Measurements from ENCODE around the gene FAM78B.

Gene FAM78B

GRCh38 chr1:166120281-166120680 lies 46.5 kb downstream of the FAM78B start:
- DNase-seq: no peak

DNA sequence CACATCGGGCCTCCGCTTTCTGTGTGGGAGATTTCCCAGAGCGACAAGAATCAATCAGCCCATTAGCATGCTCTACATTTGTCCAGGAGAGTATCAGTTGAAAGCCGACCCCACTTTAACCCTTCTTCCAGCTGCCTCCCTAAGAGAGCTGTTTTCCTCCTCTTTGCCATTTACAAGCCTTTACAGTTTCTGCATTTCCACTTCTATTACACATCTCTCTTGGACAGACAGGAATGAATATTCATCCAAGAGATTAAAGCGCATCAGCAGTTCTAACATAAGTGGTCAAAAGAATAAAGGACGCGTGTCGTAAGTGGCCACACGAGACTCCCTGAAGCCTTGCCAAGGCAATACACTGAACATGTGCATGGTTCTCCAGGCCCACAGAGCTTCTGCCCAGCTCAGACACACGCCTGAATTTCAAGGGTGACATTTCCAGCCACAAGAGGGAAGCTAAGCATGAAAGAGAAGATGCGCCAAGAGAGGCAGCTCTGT lies 47.3 kb downstream of the FAM78B start:
- peak in 1 of 56 donors; percentile 2 for DNase-seq

- DNase-seq: no peak
Measured at GRCh38 chr1:166117776-166118175, 49.0 kb downstream of the FAM78B start.

DNA sequence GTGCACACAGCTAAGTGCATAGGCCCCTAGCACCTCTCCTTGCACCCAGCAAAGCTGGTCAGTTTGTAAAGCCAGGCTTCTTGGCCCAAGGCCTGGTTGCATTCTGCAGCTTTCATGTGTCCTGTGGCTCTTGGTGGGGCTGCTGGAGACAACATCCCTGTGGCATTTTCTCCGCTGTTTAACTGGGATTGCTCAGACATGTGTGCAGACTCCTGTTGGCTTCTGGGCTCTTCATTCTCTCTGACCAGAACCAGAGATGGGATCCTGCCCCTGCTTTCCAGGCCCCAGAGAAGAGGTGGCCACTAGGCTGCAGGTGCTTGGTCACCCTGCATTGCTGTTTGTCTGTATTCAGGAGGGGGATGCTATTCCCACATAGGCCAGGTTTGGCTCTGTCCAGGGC lies 50.8 kb downstream of the FAM78B start:
- no peak for DNase-seq

DNA sequence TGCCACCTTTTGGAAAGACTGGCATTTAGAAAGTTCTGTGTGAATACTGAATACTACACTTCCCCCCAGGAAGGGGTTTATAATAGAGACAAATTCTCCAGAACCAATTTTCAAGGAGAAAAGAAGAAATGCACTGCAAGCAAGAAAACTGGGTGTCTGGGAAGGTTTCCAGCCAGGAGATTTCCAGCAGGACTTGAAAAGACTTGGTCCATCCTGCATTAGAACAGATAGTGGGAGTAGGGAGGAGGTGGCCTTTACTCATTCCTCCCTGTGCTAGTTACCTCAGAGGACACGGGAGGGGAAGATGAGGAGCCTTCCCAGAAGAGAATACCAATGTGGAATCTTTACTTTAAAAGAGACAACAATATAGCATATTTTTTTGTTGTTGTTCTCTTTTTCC lies 52.4 kb downstream of the FAM78B start:
- no peak for DNase-seq

GRCh38 chr1:166113630-166114029 lies 53.2 kb downstream of the FAM78B start:
- no peak for DNase-seq

DNA sequence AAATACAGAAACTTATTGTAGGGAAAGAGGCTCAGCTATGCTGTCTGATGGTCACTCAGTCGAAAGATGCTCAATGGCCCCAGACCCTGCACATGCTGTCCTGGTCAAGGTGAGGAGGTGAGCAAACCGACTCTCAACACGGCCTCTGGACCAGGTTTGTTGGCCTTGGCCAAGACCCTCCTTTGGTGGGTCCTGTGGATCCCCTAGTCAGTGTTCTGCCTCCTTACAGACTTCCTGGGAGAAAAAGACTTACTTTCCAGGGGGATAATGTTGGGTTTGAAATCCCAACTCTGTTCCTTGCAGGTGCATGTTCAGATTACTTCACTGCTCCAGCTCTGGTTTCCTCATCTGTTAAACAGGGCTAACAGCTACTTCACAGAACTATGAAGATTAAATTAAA lies 53.8 kb downstream of the FAM78B start:
- DNase-seq: no peak

DNA sequence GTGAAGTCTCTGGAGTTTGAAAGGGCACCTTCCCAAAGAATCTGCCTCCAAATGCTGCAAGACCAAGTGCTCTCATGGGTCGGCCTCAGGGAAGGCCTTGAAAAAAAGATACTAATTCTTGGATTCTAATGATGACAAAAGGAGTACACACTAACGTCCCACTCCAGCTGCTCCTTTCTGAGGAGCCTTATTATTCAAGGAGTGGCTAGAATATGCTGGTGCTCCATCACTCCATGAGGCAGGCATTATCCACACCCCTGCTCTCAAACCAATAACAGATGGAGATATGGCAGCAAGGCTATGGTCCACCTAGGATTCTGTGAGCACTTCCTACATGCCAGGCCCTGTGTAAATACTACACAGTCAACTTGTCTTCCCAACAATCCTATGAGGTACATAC lies 54.4 kb downstream of the FAM78B start:
- no peak for DNase-seq

DNA sequence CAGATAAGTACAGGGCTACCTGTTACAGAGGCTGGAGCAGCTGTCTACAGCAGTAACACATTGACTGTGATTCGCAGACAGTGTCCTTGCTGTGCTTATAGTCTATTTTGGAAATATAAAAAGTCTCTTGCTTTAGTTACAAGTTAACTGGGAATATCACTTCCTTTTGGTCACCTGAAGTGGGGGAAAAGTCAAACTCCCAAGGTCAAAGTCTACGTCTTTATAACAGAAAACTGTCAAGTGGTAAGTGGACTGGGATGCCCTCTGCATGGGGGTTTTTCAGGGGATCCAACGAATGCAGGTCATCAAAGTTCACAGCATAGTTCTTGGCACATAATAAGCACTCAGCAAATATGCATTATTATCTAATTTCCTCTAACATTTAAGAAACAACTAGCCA lies 55.4 kb downstream of the FAM78B start:
- DNase-seq: no peak

GRCh38 chr1:166090244-166090643 lies 76.6 kb downstream of the FAM78B start:
- DNase-seq: no peak

DNA sequence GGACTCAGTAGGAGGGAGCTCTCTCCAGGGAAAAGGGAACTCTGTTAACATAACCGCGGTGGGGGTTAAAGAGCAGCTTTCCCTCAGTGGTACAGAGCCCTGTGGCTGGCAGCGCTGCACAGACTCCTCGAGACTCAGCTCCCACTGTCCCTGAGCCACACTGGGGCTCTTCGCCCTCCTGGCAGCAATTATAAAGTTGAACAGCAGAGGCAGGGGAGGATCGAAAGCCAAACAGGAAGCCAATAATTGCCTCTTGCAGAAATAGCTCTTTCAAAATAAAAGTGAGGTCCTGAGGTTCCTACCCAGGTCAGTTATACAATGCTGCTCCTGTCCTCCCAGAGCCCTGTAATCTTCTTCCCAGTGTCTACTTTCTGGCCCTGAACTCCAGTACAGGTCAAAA lies 77.0 kb downstream of the FAM78B start:
- DNase-seq: peak in 1 of 56 donors; percentile 5

- no peak for DNase-seq
Measured at GRCh38 chr1:166088572-166088955, 78.2 kb downstream of the FAM78B start.

DNA sequence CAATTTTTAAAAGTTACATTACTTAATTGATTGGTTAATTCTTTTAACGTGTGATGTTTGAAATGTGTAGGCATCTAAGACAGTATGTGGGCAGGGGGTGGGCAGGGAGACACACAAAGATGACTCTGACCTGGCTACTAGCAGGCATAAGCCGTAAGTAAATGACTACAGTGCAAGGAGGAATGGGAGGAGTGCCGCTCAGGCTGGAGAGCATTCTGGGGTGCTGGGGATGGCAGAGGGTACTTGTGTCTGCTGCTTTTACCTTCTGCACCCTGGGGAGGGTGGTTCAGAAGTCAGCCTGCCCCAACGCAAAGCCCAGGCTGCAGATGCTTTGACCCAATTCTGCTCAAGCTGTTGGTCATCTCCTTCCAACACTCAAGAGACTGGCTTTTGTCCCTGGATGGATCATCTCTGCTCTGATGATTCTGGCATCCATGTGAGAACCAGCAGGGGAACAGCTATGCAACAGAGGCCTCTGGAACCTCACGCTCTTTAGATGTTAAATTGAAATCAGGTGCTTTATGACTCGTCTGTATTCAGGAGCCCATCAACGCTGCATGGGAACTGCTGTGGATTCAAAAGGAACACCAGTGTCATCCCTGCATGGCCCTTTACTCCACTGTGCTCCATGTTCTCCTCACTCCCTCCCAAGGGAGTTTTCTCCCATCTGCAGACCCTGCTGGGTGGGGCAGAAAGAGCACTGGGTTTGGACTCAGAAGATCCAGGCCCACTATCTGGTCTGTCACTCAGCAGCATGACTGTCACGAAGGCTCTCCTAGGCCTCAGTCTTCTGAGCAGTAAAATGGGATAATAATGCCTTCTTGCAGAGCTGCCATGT lies 78.8 kb downstream of the FAM78B start:
- DNase-seq: no peak

- no peak for DNase-seq
Measured at GRCh38 chr1:166086113-166086883, 80.5 kb downstream of the FAM78B start.

DNA sequence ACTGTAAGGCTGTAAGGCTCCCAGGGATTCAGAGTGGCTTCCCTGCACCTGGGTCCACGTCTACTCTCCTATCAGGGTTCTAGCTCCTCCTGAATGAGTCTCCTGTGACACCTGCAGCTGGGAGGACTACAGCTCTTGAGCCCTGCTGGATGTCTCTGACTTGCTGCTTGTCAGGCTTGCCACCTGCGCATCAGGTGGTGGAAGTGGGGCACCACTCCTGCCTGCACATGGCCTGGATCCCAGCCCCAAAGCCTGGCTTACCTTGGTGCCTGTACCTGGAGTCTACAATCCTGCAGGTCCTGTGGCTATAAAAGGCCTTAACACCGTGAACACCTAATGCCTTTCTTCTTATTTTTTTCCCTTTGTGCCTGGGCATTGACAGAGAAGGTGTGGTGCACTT lies 82.2 kb downstream of the FAM78B start:
- DNase-seq: no peak

DNA sequence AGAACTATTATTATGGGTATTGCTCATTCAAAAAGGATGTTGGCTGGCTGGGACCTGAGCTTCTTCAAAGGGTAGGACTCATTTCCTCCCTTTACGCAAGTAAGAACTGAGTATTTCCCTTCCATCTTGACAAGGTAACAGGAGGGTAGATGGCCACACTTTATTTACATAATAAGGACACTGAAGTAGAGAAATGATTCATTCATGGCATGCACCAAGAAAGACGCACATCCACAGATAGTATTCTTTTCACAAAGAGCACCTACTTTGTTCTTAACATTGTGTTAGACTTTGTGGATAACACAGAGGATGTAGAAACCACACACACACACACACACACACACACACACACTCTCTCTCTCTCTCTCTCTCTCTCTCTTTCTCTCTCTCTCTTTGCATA lies 82.9 kb downstream of the FAM78B start:
- DNase-seq: no peak

DNA sequence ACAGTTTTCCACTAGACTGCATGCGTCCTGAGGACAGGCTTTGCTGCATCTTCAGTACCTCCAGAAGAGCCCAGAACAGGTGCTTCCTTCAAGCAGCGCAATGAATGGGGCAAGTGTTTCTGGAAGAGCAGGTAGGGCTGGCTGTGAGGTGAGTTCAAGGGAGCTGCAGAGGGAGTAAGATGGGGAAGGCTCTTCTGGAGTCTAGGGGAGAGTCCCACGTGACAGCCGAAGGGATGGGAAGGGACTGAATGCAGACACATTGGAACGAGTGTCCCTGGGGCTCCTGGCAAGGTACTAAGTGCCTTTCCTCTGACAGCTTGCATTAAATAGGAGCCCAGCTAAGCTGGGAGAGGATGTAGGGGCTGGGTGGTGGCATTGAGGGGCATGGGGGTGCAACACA lies 84.2 kb downstream of the FAM78B start:
- no peak for DNase-seq

GRCh38 chr1:166080967-166081870 lies 85.6 kb downstream of the FAM78B start:
- DNase-seq: no peak

- DNase-seq: no peak
Measured at GRCh38 chr1:166080277-166080966, 86.4 kb downstream of the FAM78B start.

GRCh38 chr1:166079276-166079675 lies 87.5 kb downstream of the FAM78B start:
- no peak for DNase-seq

DNA sequence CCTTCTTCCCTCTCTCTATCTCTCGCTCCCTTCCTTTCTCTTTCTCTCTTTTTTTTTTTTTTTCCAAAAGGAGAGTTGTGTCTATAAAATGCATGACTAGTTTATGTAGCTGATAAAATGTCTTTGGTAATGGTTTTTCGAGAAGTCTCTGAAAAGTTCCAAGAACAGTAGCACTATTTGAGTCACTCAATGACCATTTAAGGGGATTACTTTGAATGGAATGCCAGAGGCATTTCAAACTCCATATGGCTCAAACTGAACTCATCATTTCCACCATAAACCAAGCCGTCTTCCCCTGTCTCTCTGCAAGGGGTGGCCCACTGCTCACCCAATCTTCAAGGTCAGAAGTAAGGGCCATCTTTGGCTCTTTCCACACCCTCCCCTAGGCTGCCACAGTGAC lies 93.3 kb downstream of the FAM78B start:
- DNase-seq: no peak
